ENCODE results near the gene ABLIM3.

Gene ABLIM3

GRCh38 chr5:149117970-149118369, 23.3 kb upstream of the ABLIM3 start:
- Histone ChIP-seq H3F3A (ENCODE audit: insufficient read depth) (no peaks in the 10 kb centered on the region), H3K9me2 (replicated peaks; ENCODE audit: insufficient read depth, low read length) (no peaks in the 10 kb centered on the region), H3K79me2 (ENCODE audit: insufficient read depth, low read length) (no peaks in the 10 kb centered on the region), H3K9me3 (ENCODE audit: insufficient read depth, low read length) (no peaks in the 10 kb centered on the region), H3K9ac (ENCODE audit: low read length) (no peak overlapping the region), H3K27ac (ENCODE audit: low read depth, low read length) (no peak overlapping the region), H3K4me3 (ENCODE audit: insufficient read depth, low read length, poor library complexity, severe bottlenecking) (no peak overlapping the region), H2AFZ (ENCODE audit: low read depth, low read length, severe bottlenecking) (no peak overlapping the region), H3K36me3 (ENCODE audit: low read length) (no peaks in the 10 kb centered on the region), H3K27me3 (ENCODE audit: low read length) (no peaks in the 10 kb centered on the region), H4K20me1 (ENCODE audit: low read depth, low read length) (no peaks in the 10 kb centered on the region), H3K4me2 (ENCODE audit: low read depth, low read length, poor library complexity, severe bottlenecking) (no peak overlapping the region)
- no peak for TF ChIP-seq EZH2phosphoT487 (conservative IDR thresholded peaks at IDR 0.05; ENCODE audit: low read length)
- no peak for TF ChIP-seq CTCF (IDR thresholded peaks at IDR 0.05; ENCODE audit: insufficient read depth, low read length, poor library complexity, severe bottlenecking)

- Histone ChIP-seq H3K27ac (ENCODE audit: low read depth, low read length) (no peak overlapping the region), H3K4me2 (ENCODE audit: low read depth, low read length, poor library complexity, severe bottlenecking) (no peak overlapping the region)
Measured at GRCh38 chr5:149118463-149118862, 22.8 kb upstream of the ABLIM3 start.

GRCh38 chr5:149121145-149121544, 20.1 kb upstream of the ABLIM3 start:
- TF ChIP-seq EZH2phosphoT487 (conservative IDR thresholded peaks at IDR 0.05; ENCODE audit: low read length) (no peak), CTCF (IDR thresholded peaks at IDR 0.05; ENCODE audit: insufficient read depth, low read length, poor library complexity, severe bottlenecking) (no peak)
- H3K9ac ChIP-seq (ENCODE audit: low read length) = no peak overlapping the region
- H3K4me3 ChIP-seq (ENCODE audit: insufficient read depth, low read length, poor library complexity, severe bottlenecking) = no peak overlapping the region
- no peak overlapping the region for H3K4me2 ChIP-seq (ENCODE audit: low read depth, low read length, poor library complexity, severe bottlenecking)
- H3K27ac ChIP-seq (ENCODE audit: low read depth, low read length) = no peak overlapping the region
- H3K9me2 ChIP-seq (replicated peaks; ENCODE audit: insufficient read depth, low read length) = no peaks in the 10 kb centered on the region
- no peaks in the 10 kb centered on the region for H3K9me3 ChIP-seq (ENCODE audit: insufficient read depth, low read length)
- no peaks in the 10 kb centered on the region for H3K36me3 ChIP-seq (ENCODE audit: low read length)
- no peaks in the 10 kb centered on the region for H3F3A ChIP-seq (ENCODE audit: insufficient read depth)
- no peaks in the 10 kb centered on the region for H3K27me3 ChIP-seq (ENCODE audit: low read length)
- H3K79me2 ChIP-seq (ENCODE audit: insufficient read depth, low read length) = no peaks in the 10 kb centered on the region
- no peaks in the 10 kb centered on the region for H4K20me1 ChIP-seq (ENCODE audit: low read depth, low read length)
- no peak overlapping the region for H2AFZ ChIP-seq (ENCODE audit: low read depth, low read length, severe bottlenecking)

More at GRCh38 chr5:149118463-149118862, 22.8 kb upstream of the ABLIM3 start:
- H3K9me3 ChIP-seq (ENCODE audit: insufficient read depth, low read length) = no peaks in the 10 kb centered on the region
- no peaks in the 10 kb centered on the region for H3K27me3 ChIP-seq (ENCODE audit: low read length)
- H3K4me3 ChIP-seq (ENCODE audit: insufficient read depth, low read length, poor library complexity, severe bottlenecking) = no peak overlapping the region
- H3F3A ChIP-seq (ENCODE audit: insufficient read depth) = no peaks in the 10 kb centered on the region
- TF ChIP-seq EZH2phosphoT487 (conservative IDR thresholded peaks at IDR 0.05; ENCODE audit: low read length) (no peak), CTCF (IDR thresholded peaks at IDR 0.05; ENCODE audit: insufficient read depth, low read length, poor library complexity, severe bottlenecking) (no peak)
- no peaks in the 10 kb centered on the region for H4K20me1 ChIP-seq (ENCODE audit: low read depth, low read length)
- no peak overlapping the region for H2AFZ ChIP-seq (ENCODE audit: low read depth, low read length, severe bottlenecking)
- no peaks in the 10 kb centered on the region for H3K9me2 ChIP-seq (replicated peaks; ENCODE audit: insufficient read depth, low read length)
- H3K79me2 ChIP-seq (ENCODE audit: insufficient read depth, low read length) = no peaks in the 10 kb centered on the region
- no peaks in the 10 kb centered on the region for H3K36me3 ChIP-seq (ENCODE audit: low read length)
- no peak overlapping the region for H3K9ac ChIP-seq (ENCODE audit: low read length)

All from SU-DHL-6 (cell line).